ENCODE data around the gene LYG1. TPM values are rescaled to one million over a fixed set of nuclear protein-coding genes. Genes with fewer than 3 reads are reported as not detected.

LYG1 gene
- total and polyA plus RNA-seq, 12 donors, result 0.29 to 4.6 (median 0.59) TPM; not detected in 6

GRCh38 chr2:99255491-99256318 is 45.3 kb downstream of the LYG1 start, which contains the start of gene LYG2:
Gene LYG2 (minus strand): TSS chr2:99255666. CDS start chr2:99254260, 1,406 bp downstream.
- Histone ChIP-seq H3K27me3 (no peaks in the 10 kb centered on the region), H3K9me3 (peaks cover 0 to 13% (median 0%) of the 10 kb centered on the region in 11 donors), H3K4me1 (no peaks in the 10 kb centered on the region), H3K27ac (no peak within 1 kb of the TSS), H3K4me3 (no peak within 1 kb of the TSS), H3K36me3 (no peaks in the 10 kb centered on the region)
- no peak for TF ChIP-seq CTCF (IDR thresholded peaks at IDR 0.05)
- intact Hi-C loops (cut with DNase I), result no loop called here
- DNase-seq (no peak), ATAC-seq (no peak)
- 70 to 72% methylated on average over 7 of the region's 7 CpGs for WGBS, 2 donors

- TF ChIP-seq CTCF (IDR thresholded peaks at IDR 0.05), result no peak
- no peak for DNase-seq
- no peak for ATAC-seq
- H3K4me1 ChIP-seq, result no peaks in the 10 kb centered on the region
- intact Hi-C loops (cut with DNase I), result no loop called here
- 88 to 100% methylated on average over 2 of the region's 2 CpGs for WGBS, 2 donors
- no peaks in the 10 kb centered on the region for H3K36me3 ChIP-seq
- no peak overlapping the region for H3K27ac ChIP-seq
- H3K4me3 ChIP-seq, result no peak overlapping the region
- H3K9me3 ChIP-seq, result peaks cover 0 to 12% (median 0%) of the 10 kb centered on the region in 11 donors
- no peaks in the 10 kb centered on the region for H3K27me3 ChIP-seq
Measured at GRCh38 chr2:99249951-99250350, 51.0 kb downstream of the LYG1 start.

- H3K9me3 ChIP-seq, result no peaks in the 10 kb centered on the region
- ATAC-seq, result no peak
- no peak for DNase-seq
- H3K4me3 ChIP-seq, result no peak overlapping the region
- no peaks in the 10 kb centered on the region for H3K27me3 ChIP-seq
- intact Hi-C loops (cut with DNase I), result no loop called here
- WGBS, 2 donors, result 91 to 93% methylated on average over 6 of the region's 6 CpGs
- TF ChIP-seq CTCF (IDR thresholded peaks at IDR 0.05), result no peak
- H3K36me3 ChIP-seq, result no peaks in the 10 kb centered on the region
- H3K4me1 ChIP-seq, result peaks cover 0 to 6% (median 0%) of the 10 kb centered on the region in 9 donors
- H3K27ac ChIP-seq, result no peak overlapping the region
Measured at GRCh38 chr2:99242151-99242550, 58.8 kb downstream of the LYG1 start.

- H3K27ac ChIP-seq, result no peak overlapping the region
- no peaks in the 10 kb centered on the region for H3K36me3 ChIP-seq
- H3K27me3 ChIP-seq, result no peaks in the 10 kb centered on the region
- no peak overlapping the region for H3K4me3 ChIP-seq
- ATAC-seq, result no peak
- 86 to 89% methylated on average over 6 of the region's 6 CpGs for WGBS, 2 donors
- H3K9me3 ChIP-seq, result peaks cover 0 to 8% (median 0%) of the 10 kb centered on the region in 11 donors
- no peak for TF ChIP-seq CTCF (IDR thresholded peaks at IDR 0.05)
- no peak for DNase-seq
- peaks cover 0 to 6% (median 0%) of the 10 kb centered on the region in 9 donors for H3K4me1 ChIP-seq
- intact Hi-C loops (cut with DNase I), result no loop called here
Measured at GRCh38 chr2:99240431-99240830, 60.6 kb downstream of the LYG1 start.
